A549 treated with DMSO at 1 μM for 4 hours (cell line): ENCODE data around the gene EGLN1. TPM values are rescaled to one million over a fixed set of nuclear protein-coding genes. Genes with fewer than 3 reads are reported as not detected.

Experiments used
- total RNA-seq: library from RNA; stranded (reverse); fragments of 200-300 nt; extraction: Qiagen RNA extraction; gene quantifications from 5 replicates; pipeline ENCODE4 v1.2.3, GENCODE V29; 2022; ENCODE audit warnings: low read depth

Gene EGLN1
- 43.3 to 52.3 TPM (median 51.0 TPM) in 5 replicates for total RNA-seq

GRCh38 chr1:231421971-231422797 lies at the start of gene EGLN1:
EGLN1 (minus strand) TSS chr1:231422287; CDS start chr1:231421888, 399 bp downstream.

GRCh38 chr1:231338270-231339128 lies 83.6 kb downstream of the EGLN1 start, which contains the start of gene SPRTN:
SPRTN (plus strand) TSS chr1:231338293; CDS start chr1:231338384, 91 bp downstream.

GRCh38 chr1:231337472-231338269 lies 84.4 kb downstream of the EGLN1 start, which contains the start of gene EXOC8:
EXOC8 (minus strand) TSS chr1:231337852; CDS start chr1:231337745, 107 bp downstream.

Other genes starting within 250 kb of the EGLN1 start
- 35.9 to 41.3 TPM (median 37.3 TPM) in 5 replicates for gene GNPAT, start 181.1 kb downstream of the EGLN1 start, total RNA-seq
- 7.6 to 9.8 TPM (median 9.0 TPM) in 5 replicates for gene EXOC8, start 84.4 kb downstream of the EGLN1 start, total RNA-seq
- 11.7 to 16.2 TPM (median 12.4 TPM) in 5 replicates for gene SPRTN, start 84.0 kb downstream of the EGLN1 start, total RNA-seq
- 34.8 to 45.6 TPM (median 42.7 TPM) in 5 replicates for gene TSNAX, start 106.4 kb upstream of the EGLN1 start, total RNA-seq
- 0.11 to 0.34 TPM (median 0.24 TPM) in 5 replicates for gene DISC1, start 204.5 kb upstream of the EGLN1 start, total RNA-seq